Kidney tubule cell (primary cell): Measurements from ENCODE around the gene CARD16.
"Not testable (repeated sequence)": the region's sequence is repeated elsewhere in the genome, so short reads cannot be mapped to it uniquely, and the experiment has no call there.

ENCODE experiments used
- DNase-seq: peaks from one replicate; pipeline ENCODE4 v3.0.0-alpha.2; 2018; ENCODE audit warnings: low spot score

Gene CARD16

GRCh38 chr11:105049481-105049880, 4.3 kb upstream of the CARD16 start:
- DNase-seq = no peak

GRCh38 chr11:105046898-105047579, 1.9 kb upstream of the CARD16 start:
- peak; percentile 93 for DNase-seq

- peak; percentile 1 for DNase-seq
Observed at GRCh38 chr11:105045676-105046296, 651 bp upstream of the CARD16 start.

GRCh38 chr11:105042178-105042577, 3.0 kb downstream of the CARD16 start:
- DNase-seq = no peak

- DNase-seq = no peak
Observed at GRCh38 chr11:105040703-105041102, 4.4 kb downstream of the CARD16 start.

GRCh38 chr11:105034813-105035620, 10.1 kb downstream of the CARD16 start, which contains the start of gene CASP1:
CASP1 (minus strand) TSS chr11:105035144; CDS start chr11:105035113, 31 bp downstream.
- peak; percentile 50 for DNase-seq

- DNase-seq = not testable (repeated sequence)
Observed at GRCh38 chr11:105034388-105034787, 10.7 kb downstream of the CARD16 start.

- no peak for DNase-seq
Observed at GRCh38 chr11:105033781-105034180, 11.4 kb downstream of the CARD16 start.

GRCh38 chr11:105033343-105033742, 11.8 kb downstream of the CARD16 start:
- no peak for DNase-seq

- DNase-seq = no peak
Observed at GRCh38 chr11:105032495-105032894, 12.6 kb downstream of the CARD16 start.

- DNase-seq = no peak
Observed at GRCh38 chr11:105027678-105028077, 17.5 kb downstream of the CARD16 start.

- DNase-seq = no peak
Observed at GRCh38 chr11:105024394-105024793, 20.7 kb downstream of the CARD16 start.

- DNase-seq = no peak
Observed at GRCh38 chr11:105023003-105023402, 22.1 kb downstream of the CARD16 start, which contains the start of gene CASP5. CASP5 (minus strand) TSS chr11:105023168; CDS start chr11:105023136, 32 bp downstream.

GRCh38 chr11:105022527-105022926, 22.6 kb downstream of the CARD16 start:
- no peak for DNase-seq

- no peak for DNase-seq
Observed at GRCh38 chr11:105007463-105007862, 37.7 kb downstream of the CARD16 start.

GRCh38 chr11:105005451-105005845, 39.7 kb downstream of the CARD16 start:
- DNase-seq = no peak

- DNase-seq = no peak
Observed at GRCh38 chr11:105004021-105004420, 41.1 kb downstream of the CARD16 start.

- no peak for DNase-seq
Observed at GRCh38 chr11:105003151-105003550, 42.0 kb downstream of the CARD16 start.

GRCh38 chr11:105000797-105001196, 44.3 kb downstream of the CARD16 start:
- peak; percentile 5 for DNase-seq

- DNase-seq = peak; percentile 33
Observed at GRCh38 chr11:105000167-105000566, 45.0 kb downstream of the CARD16 start.

GRCh38 chr11:104999721-105000120, 45.4 kb downstream of the CARD16 start:
- peak; percentile 20 for DNase-seq

GRCh38 chr11:104997288-104997687, 47.8 kb downstream of the CARD16 start:
- DNase-seq = peak; percentile 14

- no peak for DNase-seq
Observed at GRCh38 chr11:104995001-104995408, 50.1 kb downstream of the CARD16 start.
